ENCODE measurements around the gene LRRFIP2.

- TF ChIP-seq L3MBTL2 (conservative IDR thresholded peaks at IDR 0.05), result no peak
- TF ChIP-seq SP1 (IDR thresholded peaks at IDR 0.05), result no peak
- no peak for TF ChIP-seq BHLHE40 (IDR thresholded peaks at IDR 0.05; ENCODE audit: borderline replicate concordance)
- no peak for TF ChIP-seq TARDBP (IDR thresholded peaks at IDR 0.05)
- TF ChIP-seq FOXM1 (IDR thresholded peaks at IDR 0.05; ENCODE audit: borderline replicate concordance), result no peak
- no peak for TF ChIP-seq SUZ12 (IDR thresholded peaks at IDR 0.05)
- no peak for TF ChIP-seq FOXK2 (IDR thresholded peaks at IDR 0.05)
- no peak for TF ChIP-seq LEF1 (IDR thresholded peaks at IDR 0.05; ENCODE audit: borderline replicate concordance)
Measured at GRCh38 chr3:37140899-37141541, 33.4 kb downstream of the LRRFIP2 start.
